Umbilical cord (tissue), 1 donor: ENCODE measurements around the gene RTN4RL2. TPM values are rescaled to one million over a fixed set of nuclear protein-coding genes. Genes with fewer than 3 reads are reported as not detected.

Source experiments
- total RNA-seq: library from RNA; depleted of rRNA; stranded (reverse); fragments of >200 nt; gene quantifications from one replicate; pipeline ENCODE4 v1.2.3, GENCODE V29; 2014; ENCODE audit warnings: low replicate concordance; ENCODE audit not compliant: insufficient read depth

Gene RTN4RL2
- total RNA-seq, 1 donor from 2014 or later = not detected

Other genes starting within 250 kb of the RTN4RL2 start
- 1.7 TPM for gene APLNR, start 223.3 kb upstream of the RTN4RL2 start, total RNA-seq
- gene TNKS1BP1, start 135.6 kb upstream of the RTN4RL2 start, total RNA-seq = 86.4 TPM
- 54.7 TPM for gene SSRP1, start 124.6 kb upstream of the RTN4RL2 start, total RNA-seq
- gene P2RX3, start 122.2 kb upstream of the RTN4RL2 start, total RNA-seq = not detected
- gene PRG3, start 79.4 kb upstream of the RTN4RL2 start, total RNA-seq = 5.5 TPM
- gene PRG2, start 69.9 kb upstream of the RTN4RL2 start, total RNA-seq = 3.1 TPM
- 57.5 TPM for gene SLC43A3, start 33.4 kb upstream of the RTN4RL2 start, total RNA-seq
- 12.5 TPM for gene SLC43A1, start 55.2 kb downstream of the RTN4RL2 start, total RNA-seq
- gene TIMM10, start 70.2 kb downstream of the RTN4RL2 start, total RNA-seq = 7.0 TPM
- not detected for gene SMTNL1, start 77.1 kb downstream of the RTN4RL2 start, total RNA-seq
- gene UBE2L6, start 107.1 kb downstream of the RTN4RL2 start, total RNA-seq = 26.5 TPM
- 31.8 TPM for gene SERPING1, start 137.2 kb downstream of the RTN4RL2 start, total RNA-seq
- gene YPEL4, start 189.4 kb downstream of the RTN4RL2 start, total RNA-seq = 3.4 TPM
- 22.6 TPM for gene CLP1, start 197.2 kb downstream of the RTN4RL2 start, total RNA-seq
- gene ZDHHC5, start 207.6 kb downstream of the RTN4RL2 start, total RNA-seq = 20.5 TPM